ENCODE measurements around the gene PTBP2.

GRCh38 chr1:96845464-96845863 is 123.9 kb downstream of the PTBP2 start:
- TF ChIP-seq, protein P1, sequence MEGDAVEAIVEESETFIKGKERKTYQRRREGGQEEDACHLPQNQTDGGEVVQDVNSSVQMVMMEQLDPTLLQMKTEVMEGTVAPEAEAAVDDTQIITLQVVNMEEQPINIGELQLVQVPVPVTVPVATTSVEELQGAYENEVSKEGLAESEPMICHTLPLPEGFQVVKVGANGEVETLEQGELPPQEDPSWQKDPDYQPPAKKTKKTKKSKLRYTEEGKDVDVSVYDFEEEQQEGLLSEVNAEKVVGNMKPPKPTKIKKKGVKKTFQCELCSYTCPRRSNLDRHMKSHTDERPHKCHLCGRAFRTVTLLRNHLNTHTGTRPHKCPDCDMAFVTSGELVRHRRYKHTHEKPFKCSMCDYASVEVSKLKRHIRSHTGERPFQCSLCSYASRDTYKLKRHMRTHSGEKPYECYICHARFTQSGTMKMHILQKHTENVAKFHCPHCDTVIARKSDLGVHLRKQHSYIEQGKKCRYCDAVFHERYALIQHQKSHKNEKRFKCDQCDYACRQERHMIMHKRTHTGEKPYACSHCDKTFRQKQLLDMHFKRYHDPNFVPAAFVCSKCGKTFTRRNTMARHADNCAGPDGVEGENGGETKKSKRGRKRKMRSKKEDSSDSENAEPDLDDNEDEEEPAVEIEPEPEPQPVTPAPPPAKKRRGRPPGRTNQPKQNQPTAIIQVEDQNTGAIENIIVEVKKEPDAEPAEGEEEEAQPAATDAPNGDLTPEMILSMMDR (IDR thresholded peaks at IDR 0.05): no peak
- TF ChIP-seq POLR2A (IDR thresholded peaks at IDR 0.05) (no peak), POLR2AphosphoS5 (IDR thresholded peaks at IDR 0.05; ENCODE audit: insufficient read depth in 1 of 2, low read depth in 1 of 2) (no peak)
